Astrocyte (in vitro differentiated cells and primary cell): ENCODE data around the gene UTP15.

ENCODE experiments used
- CTCF ChIP-seq: IDR thresholded peaks from 2 replicates; pipeline ENCODE4 v1.5.1; 2011; ENCODE audit warnings: low read depth, mild to moderate bottlenecking, inconsistent platforms, low read length, moderate library complexity; ENCODE audit not compliant: insufficient read depth
- EZH2 ChIP-seq: IDR thresholded peaks from 2 replicates; pipeline ENCODE4 v1.6.1; 2012; ENCODE audit warnings: mild to moderate bottlenecking, low read length, inconsistent platforms; ENCODE audit not compliant: insufficient read depth

DNA sequence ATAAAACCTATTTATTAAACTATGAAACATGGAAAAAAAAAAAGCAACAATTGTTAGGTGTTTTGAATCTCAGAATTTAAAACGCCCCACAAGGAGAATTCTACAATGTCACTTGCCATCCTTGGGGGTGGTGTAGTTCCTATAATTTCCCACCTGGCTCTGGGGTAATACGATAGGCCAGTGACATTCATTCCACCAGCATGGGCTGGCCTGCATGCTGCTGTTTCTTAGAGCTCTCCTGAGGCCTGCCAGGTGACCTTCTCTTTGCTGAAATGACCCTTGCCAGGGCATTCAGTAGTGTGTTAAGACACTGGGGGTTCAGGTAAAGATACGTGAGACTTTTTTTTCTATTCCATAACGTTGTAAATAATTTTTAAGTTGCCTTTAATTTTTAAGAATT is 50.4 kb downstream of the UTP15 start:
- TF ChIP-seq CTCF (no peak), EZH2 (no peak)
